ACC112 (cell line): Measurements from ENCODE around the gene PLPPR1.
"Not testable (repeated sequence)": the region's sequence is repeated elsewhere in the genome, so short reads cannot be mapped to it uniquely, and the experiment has no call there.

Experiments
- H2AFZ ChIP-seq: fragments of 200-600 bp; sonication (generic); one replicate; pipeline ENCODE4 v1.6.0; 2017; ENCODE audit warnings: antibody characterized with exemption, low read length; ENCODE audit not compliant: unreplicated experiment
- H3K27ac ChIP-seq: fragments of 200-600 bp; sonication (generic); 2 replicates; pipeline ENCODE4 v1.5.1; 2014; ENCODE audit warnings: low read depth, mild to moderate bottlenecking, antibody characterized with exemption, low read length, moderate library complexity
- H3K27me3 ChIP-seq: fragments of 200-600 bp; sonication (generic); 2 replicates; pipeline ENCODE4 v1.6.1; 2014; ENCODE audit warnings: mild to moderate bottlenecking, antibody characterized with exemption, low read length, moderate library complexity, mixed read lengths; ENCODE audit not compliant: insufficient read depth
- H3K36me3 ChIP-seq: fragments of 200-600 bp; sonication (generic); 2 replicates; pipeline ENCODE4 v1.6.1; 2016; ENCODE audit warnings: mild to moderate bottlenecking, antibody characterized with exemption, low read length, moderate library complexity, mixed read lengths; ENCODE audit not compliant: insufficient read depth
- H3K4me1 ChIP-seq: fragments of 200-600 bp; sonication (generic); one replicate; pipeline ENCODE4 v1.6.1; 2016; ENCODE audit warnings: low read length, mixed read lengths; ENCODE audit not compliant: insufficient read depth, unreplicated experiment, control insufficient read depth
- H3K4me3 ChIP-seq: fragments of 200-600 bp; sonication (generic); 2 replicates; pipeline ENCODE4 v1.5.1; 2014; ENCODE audit warnings: mild to moderate bottlenecking, low read depth, low read length
- H3K79me2 ChIP-seq: fragments of 200-600 bp; sonication (generic); one replicate; pipeline ENCODE4 v1.6.0; 2016; ENCODE audit warnings: low read length; ENCODE audit not compliant: control insufficient read depth, unreplicated experiment, insufficient read depth

PLPPR1 gene

DNA sequence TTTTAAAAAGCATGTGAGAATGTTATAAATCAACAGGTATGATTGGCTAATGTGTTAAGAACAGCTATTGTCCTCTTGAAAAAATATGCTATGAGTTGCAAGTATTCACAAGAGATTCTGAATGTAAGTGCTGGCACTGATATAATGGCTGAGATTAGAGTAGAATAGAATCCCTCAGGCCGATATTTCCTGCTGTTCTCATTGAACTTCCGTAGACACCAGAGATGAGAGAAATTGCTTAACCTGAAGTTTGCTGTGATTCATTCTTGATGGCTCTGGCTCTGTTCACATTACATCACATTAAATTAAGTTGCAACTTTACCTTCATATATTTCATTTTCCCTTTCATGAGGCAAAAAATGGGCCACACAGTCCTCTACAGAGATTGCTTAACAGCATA is 241.8 kb downstream of the PLPPR1 start:
- Histone ChIP-seq H2AFZ (no peak overlapping the region), H3K4me3 (no peak overlapping the region), H3K36me3 (no peaks in the 10 kb centered on the region), H3K4me1 (no peaks in the 10 kb centered on the region), H3K27me3 (no peaks in the 10 kb centered on the region), H3K27ac (no peak overlapping the region), H3K79me2 (no peaks in the 10 kb centered on the region)

DNA sequence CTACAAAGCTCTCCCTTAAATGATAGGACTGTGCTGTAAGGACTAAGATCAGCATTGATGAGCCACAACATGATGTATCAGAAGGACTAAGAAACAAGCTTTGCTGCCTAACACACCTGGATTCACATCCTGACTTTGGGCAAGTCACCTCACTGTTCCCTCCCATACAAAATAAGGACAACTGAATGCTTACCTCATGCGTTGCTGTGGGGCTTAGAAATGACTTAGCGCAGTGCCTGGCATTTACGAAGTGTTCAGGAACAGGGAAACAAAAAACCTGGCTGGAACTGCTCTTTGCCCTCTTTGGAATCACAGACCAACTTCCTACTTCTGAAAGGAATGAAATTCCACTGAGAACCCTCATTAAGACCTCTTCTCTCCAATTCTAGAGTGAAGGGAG is 242.6 kb downstream of the PLPPR1 start:
- no peaks in the 10 kb centered on the region for H3K36me3 ChIP-seq
- no peak overlapping the region for H3K27ac ChIP-seq
- no peaks in the 10 kb centered on the region for H3K4me1 ChIP-seq
- no peaks in the 10 kb centered on the region for H3K27me3 ChIP-seq
- no peak overlapping the region for H3K4me3 ChIP-seq
- no peak overlapping the region for H2AFZ ChIP-seq
- H3K79me2 ChIP-seq, result no peaks in the 10 kb centered on the region

DNA sequence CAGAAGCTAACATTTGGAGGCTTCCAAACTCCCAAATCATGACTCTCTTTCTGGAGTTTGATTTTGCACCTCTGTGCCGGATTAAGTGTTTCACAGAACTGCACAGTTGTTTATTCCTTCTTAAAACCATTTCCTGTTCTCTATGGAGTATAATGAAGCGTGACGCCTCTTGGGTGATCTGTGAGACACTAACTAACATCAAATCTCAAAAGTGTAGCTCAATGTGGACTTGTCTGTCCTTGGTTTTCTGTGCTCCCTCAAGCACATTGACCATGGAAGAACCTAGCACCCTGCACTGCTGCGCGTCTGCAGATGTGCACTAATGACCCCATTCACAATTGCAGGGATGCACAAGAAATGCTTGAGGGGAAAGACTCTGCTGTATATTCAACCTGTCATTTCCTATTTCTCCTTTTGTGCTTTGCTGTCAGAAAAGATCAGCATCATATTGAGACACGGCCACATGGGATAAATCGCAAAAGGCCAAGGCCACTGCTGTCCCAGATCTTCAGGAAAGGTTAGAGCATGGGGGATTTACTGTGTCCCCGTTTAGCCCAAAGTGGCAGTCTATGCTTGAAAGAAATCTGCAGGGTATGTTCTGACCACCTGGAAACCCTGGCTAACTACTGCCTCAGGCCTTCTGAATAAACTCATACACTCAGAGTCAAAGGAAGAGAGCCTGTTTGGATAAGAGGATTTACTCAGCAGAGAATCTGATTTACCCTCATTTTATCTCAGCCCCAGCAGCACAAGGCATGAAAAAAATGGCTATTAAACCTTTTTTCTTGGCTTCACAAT is 246.6 kb downstream of the PLPPR1 start:
- Histone ChIP-seq H3K36me3 (no peaks in the 10 kb centered on the region), H3K4me3 (no peak overlapping the region), H3K27ac (no peak overlapping the region), H3K79me2 (no peaks in the 10 kb centered on the region), H3K27me3 (peaks cover 2% of the 10 kb centered on the region; the same call in 1 of the 2 replicates), H2AFZ (no peak overlapping the region), H3K4me1 (no peaks in the 10 kb centered on the region)

DNA sequence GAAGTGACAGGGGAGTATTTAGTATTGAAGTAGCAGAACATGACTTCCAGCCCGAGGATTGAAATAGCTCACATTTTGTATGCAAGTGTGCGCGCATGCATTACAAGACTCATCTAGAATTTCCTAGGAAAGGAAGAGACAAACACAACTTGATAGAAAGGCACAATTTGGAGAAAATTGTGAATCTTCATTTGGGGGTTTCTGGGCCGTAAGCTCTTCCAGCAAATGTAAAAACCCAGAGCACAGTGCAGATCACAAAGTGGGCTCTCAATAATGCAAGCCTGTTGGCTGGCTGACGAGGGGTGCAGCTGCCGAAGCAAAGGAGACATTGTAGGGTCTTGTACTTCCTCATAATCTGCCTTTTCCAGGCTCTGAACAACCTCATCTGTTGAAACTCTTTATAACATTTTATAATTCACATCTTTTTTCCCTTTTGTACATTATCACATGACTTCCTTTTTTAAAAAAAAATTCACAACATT is 247.3 kb downstream of the PLPPR1 start:
- Histone ChIP-seq H3K4me1 (no peaks in the 10 kb centered on the region), H3K36me3 (no peaks in the 10 kb centered on the region), H3K27me3 (peaks cover 2% of the 10 kb centered on the region; the same call in 1 of the 2 replicates), H3K79me2 (no peaks in the 10 kb centered on the region), H3K27ac (no peak overlapping the region), H3K4me3 (no peak overlapping the region), H2AFZ (no peak overlapping the region)

DNA sequence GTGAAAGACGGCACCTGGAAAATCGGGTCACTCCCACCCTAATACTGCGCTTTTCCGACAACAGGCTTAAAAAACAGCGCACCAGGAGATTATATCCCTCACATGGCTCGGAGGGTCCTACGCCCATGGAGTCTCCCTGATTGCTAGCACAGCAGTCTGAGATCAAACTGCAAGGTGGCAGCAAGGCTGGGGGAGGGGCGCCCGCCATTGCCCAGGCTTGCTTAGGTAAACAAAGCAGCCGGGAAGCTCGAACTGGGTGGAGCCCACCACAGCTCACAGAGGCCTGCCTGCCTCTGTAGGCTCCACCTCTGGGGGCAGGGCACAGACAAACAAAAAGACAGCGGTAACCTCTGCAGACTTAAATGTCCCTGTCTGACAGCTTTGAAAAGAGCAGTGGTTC is 262.5 kb downstream of the PLPPR1 start:
- H3K27me3 ChIP-seq, H3K36me3 ChIP-seq, H3K4me3 ChIP-seq, H2AFZ ChIP-seq, H3K27ac ChIP-seq, H3K4me1 ChIP-seq, H3K79me2 ChIP-seq: not testable (repeated sequence)

DNA sequence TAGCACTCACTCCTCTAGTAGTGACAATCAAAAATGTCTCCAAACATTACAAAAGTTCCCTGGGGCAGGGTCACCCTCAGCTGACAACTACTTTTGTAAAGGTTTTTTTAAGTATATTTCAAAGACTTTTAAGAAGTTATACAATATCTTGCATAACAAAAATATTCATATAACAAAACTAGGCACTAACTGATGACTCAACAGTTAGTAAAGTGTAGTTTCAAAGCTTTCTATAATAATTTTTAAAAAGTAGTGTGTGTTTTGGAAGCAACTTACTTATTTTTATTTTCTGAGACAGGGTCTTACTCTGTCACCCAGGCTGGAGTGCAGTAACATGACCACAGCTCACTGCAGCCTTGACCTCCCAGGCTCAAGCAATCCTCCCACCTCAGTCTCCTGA is 271.4 kb downstream of the PLPPR1 start:
- no peaks in the 10 kb centered on the region for H3K4me1 ChIP-seq
- peaks cover 26% of the 10 kb centered on the region for H3K27me3 ChIP-seq
- no peaks in the 10 kb centered on the region for H3K79me2 ChIP-seq
- H3K36me3 ChIP-seq, result no peaks in the 10 kb centered on the region
- no peak overlapping the region for H2AFZ ChIP-seq
- no peak overlapping the region for H3K4me3 ChIP-seq
- H3K27ac ChIP-seq, result no peak overlapping the region

DNA sequence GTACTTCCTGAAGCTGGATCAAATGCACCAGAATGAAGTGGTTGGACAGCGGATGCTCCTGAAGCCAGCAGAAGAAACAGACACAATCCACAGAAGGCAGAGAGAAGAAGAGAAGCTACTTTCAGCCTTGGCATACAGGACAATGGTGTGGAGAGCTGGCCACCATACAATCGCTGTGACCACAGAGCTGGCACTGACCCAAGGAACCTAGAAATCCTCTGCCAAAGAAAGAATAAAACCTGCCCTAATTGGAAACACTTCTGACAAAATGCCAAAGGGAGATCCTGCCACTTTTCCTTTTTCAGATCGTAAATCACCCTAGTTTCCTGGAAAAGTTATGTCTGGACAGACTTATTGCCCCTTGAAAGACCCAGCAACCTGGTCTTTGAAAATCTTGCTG is 278.5 kb downstream of the PLPPR1 start:
- H3K4me1 ChIP-seq, result no peaks in the 10 kb centered on the region
- no peak overlapping the region for H3K27ac ChIP-seq
- no peak overlapping the region for H2AFZ ChIP-seq
- no peak overlapping the region for H3K4me3 ChIP-seq
- no peaks in the 10 kb centered on the region for H3K79me2 ChIP-seq
- no peaks in the 10 kb centered on the region for H3K36me3 ChIP-seq
- H3K27me3 ChIP-seq, result peaks cover 66% of the 10 kb centered on the region

DNA sequence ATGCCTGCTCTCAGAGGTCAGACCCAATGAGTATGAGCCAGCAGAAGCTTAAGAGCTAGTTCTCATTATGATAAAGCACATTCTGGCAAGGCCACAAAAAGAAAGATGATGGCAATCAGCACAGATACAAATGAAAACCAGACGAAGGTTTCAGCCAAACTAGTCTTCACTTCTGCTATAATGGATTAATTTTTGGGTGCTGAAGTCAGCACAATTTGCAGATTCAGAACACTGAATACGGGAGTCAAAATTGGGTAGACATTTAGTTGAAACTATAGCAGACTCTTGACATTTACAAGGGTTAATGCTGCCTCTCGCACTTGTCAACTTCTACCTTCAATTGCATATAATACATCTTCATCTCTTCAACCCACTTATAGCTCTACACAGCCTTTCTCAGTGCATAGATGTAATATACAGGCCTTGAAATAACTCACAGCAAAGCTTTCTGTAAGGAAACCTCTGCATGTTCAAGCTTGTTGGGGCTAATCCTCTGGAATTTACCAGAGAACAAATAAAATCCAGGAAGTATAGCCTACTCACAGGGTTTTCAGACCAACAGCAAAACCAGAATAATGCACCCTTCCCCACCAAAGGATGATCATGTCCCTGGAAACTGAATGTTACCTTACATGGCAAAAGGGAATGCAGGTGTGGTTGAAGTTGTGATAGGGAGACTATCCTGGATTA is 279.1 kb downstream of the PLPPR1 start:
- Histone ChIP-seq H3K4me3 (no peak overlapping the region), H3K27ac (no peak overlapping the region), H3K79me2 (no peaks in the 10 kb centered on the region), H3K36me3 (no peaks in the 10 kb centered on the region), H2AFZ (no peak overlapping the region), H3K27me3 (peaks cover 64% of the 10 kb centered on the region), H3K4me1 (no peaks in the 10 kb centered on the region)

DNA sequence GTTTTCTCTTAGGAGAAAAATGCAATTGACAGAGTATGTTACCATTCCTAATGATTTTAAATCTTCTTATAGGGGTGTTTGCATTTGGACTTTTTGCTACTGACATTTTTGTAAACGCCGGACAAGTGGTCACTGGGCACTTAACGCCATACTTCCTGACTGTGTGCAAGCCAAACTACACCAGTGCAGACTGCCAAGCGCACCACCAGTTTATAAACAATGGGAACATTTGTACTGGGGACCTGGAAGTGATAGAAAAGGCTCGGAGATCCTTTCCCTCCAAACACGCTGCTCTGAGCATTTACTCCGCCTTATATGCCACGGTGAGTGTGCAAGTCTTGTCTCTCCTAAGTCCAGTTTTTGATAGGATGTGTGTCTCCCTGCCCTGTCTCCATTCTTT is 280.6 kb downstream of the PLPPR1 start:
- H3K27me3 ChIP-seq, result peaks cover 62% of the 10 kb centered on the region

DNA sequence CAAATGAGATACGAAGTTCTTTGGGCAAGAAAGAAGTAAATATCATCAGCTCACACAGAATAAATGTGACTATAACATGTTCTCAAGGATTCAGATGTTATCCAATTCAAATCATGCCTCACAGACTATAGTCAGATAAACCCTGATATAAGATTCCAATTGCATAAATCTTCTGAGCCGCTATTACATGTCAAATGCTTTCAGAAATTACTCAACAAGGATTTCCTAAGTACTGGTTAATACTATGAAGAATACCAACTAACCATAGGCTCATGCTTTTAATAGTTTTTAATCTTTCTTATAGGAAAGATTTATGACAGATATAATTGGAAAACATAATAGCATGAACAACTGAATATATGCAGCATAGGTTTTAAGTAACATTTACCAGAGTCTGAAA is 282.7 kb downstream of the PLPPR1 start:
- Histone ChIP-seq H3K4me1 (no peaks in the 10 kb centered on the region), H3K4me3 (no peak overlapping the region), H3K79me2 (no peaks in the 10 kb centered on the region), H3K27ac (no peak overlapping the region), H3K27me3 (peaks cover 57% of the 10 kb centered on the region), H3K36me3 (no peaks in the 10 kb centered on the region), H2AFZ (no peak overlapping the region)

More for the DNA sequence above, 280.6 kb downstream of the PLPPR1 start:
- no peaks in the 10 kb centered on the region for H3K4me1 ChIP-seq
- H3K4me3 ChIP-seq, result no peak overlapping the region
- no peaks in the 10 kb centered on the region for H3K79me2 ChIP-seq
- H3K27ac ChIP-seq, result no peak overlapping the region
- no peaks in the 10 kb centered on the region for H3K36me3 ChIP-seq
- no peak overlapping the region for H2AFZ ChIP-seq
